GM21515 (cell line): ENCODE measurements around the gene OFD1.
"Not testable (repeated sequence)": the region's sequence is repeated elsewhere in the genome, so short reads cannot be mapped to it uniquely, and the experiment has no call there.

Source experiments
- ATAC-seq: cut with Tn5 transposase; IDR thresholded peaks from one replicate; pipeline ENCODE4 v1.9.1; 2021; ENCODE audit not compliant: unreplicated experiment

Gene OFD1

GRCh38 chrX:13703135-13703534 lies 31.4 kb upstream of the OFD1 start:
- ATAC-seq: no peak

- no peak for ATAC-seq
Observed at GRCh38 chrX:13703589-13703988, 31.0 kb upstream of the OFD1 start.

GRCh38 chrX:13711141-13711540 lies 23.4 kb upstream of the OFD1 start:
- no peak for ATAC-seq

GRCh38 chrX:13716455-13716854 lies 18.1 kb upstream of the OFD1 start:
- ATAC-seq: no peak

GRCh38 chrX:13716905-13717304 lies 17.6 kb upstream of the OFD1 start:
- ATAC-seq: no peak

GRCh38 chrX:13717700-13718472 lies 16.7 kb upstream of the OFD1 start:
- ATAC-seq: no peak

GRCh38 chrX:13719192-13719856 lies 15.2 kb upstream of the OFD1 start:
- no peak for ATAC-seq

- ATAC-seq: no peak
Observed at GRCh38 chrX:13721371-13721770, 13.2 kb upstream of the OFD1 start.

GRCh38 chrX:13721819-13722519 lies 12.6 kb upstream of the OFD1 start:
- no peak for ATAC-seq

GRCh38 chrX:13724878-13725277 lies 9.7 kb upstream of the OFD1 start:
- ATAC-seq: not testable (repeated sequence)

- not testable (repeated sequence) for ATAC-seq
Observed at GRCh38 chrX:13726583-13726982, 8.0 kb upstream of the OFD1 start.

GRCh38 chrX:13730523-13730922 lies 4.0 kb upstream of the OFD1 start:
- ATAC-seq: not testable (repeated sequence)

GRCh38 chrX:13732246-13733067 lies 2.1 kb upstream of the OFD1 start:
- no peak for ATAC-seq

GRCh38 chrX:13733506-13733905 lies 1.0 kb upstream of the OFD1 start:
- ATAC-seq: no peak

- ATAC-seq: no peak
Observed at GRCh38 chrX:13741695-13742094, 7.1 kb downstream of the OFD1 start.

- ATAC-seq: peak; percentile 89
Observed at GRCh38 chrX:13742397-13743176, 8.0 kb downstream of the OFD1 start.

- no peak for ATAC-seq
Observed at GRCh38 chrX:13747836-13748235, 13.3 kb downstream of the OFD1 start.

- ATAC-seq: no peak
Observed at GRCh38 chrX:13748486-13748885, 13.9 kb downstream of the OFD1 start.

- no peak for ATAC-seq
Observed at GRCh38 chrX:13750204-13750603, 15.7 kb downstream of the OFD1 start.

GRCh38 chrX:13750812-13751211 lies 16.3 kb downstream of the OFD1 start:
- no peak for ATAC-seq
